ENCODE measurements around the gene GNB2.
A peak's percentile ranks its signal among the peaks of the same experiment; 100 is the strongest.
"Not testable (repeated sequence)": the region's sequence is repeated elsewhere in the genome, so short reads cannot be mapped to it uniquely, and the experiment has no call there.

The GNB2 gene

DNA sequence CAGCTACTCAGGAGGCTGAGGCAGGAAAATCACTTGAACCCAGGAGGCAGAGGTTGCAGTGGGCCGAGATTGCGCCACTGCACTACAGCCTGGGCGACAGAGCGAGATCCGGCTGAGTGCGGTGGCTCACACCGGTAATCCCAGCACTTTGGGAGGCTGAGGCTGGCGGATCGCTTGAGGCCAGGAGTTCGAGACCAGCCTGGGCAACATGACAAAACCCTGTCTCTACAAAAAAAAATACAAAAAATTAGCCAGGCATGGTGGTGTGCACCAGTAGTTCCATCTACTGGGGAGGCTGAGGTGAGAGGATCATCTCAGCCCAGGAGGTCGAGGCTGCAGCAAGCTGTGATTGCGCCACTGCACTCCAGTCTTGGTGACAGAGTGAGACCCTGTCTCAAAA lies 4.4 kb upstream of the GNB2 start:
- H3K27me3 ChIP-seq (ENCODE audit: low read depth, low read length); H3K27ac ChIP-seq (ENCODE audit: low read length); H3K4me1 ChIP-seq (ENCODE audit: control insufficient read depth in 1 of 2, insufficient read depth in 2 of 2, low read length in 2 of 2); H3K9me3 ChIP-seq (ENCODE audit: control insufficient read depth in 1 of 2, low read length in 2 of 2); H3K4me3 ChIP-seq (ENCODE audit: low read depth in 1 of 2, low read length in 2 of 2); H3K36me3 ChIP-seq (ENCODE audit: control insufficient read depth in 1 of 2, insufficient read depth in 2 of 2, low read length in 2 of 2): not testable (repeated sequence)

DNA sequence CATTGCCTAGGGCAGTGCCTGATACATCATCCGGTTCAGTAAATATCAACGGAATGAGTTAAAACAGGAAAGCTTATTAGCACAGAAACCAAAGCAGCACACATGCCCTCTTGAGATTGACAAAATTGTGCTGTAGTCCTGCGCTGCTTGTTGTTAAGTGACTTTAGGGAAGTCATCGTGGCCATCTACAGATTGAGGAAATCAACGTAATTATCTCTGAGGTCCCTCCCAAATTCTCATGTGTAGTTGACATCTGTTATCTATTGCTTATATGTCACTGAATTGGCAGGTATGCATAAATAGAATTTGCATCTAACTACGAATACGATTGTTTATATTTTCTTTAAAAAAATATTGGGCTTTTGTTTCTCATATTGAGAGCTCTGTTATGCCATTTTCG lies 3.5 kb upstream of the GNB2 start:
- H3K4me1 ChIP-seq (ENCODE audit: control insufficient read depth in 1 of 2, insufficient read depth in 2 of 2, low read length in 2 of 2) = no peaks in the 10 kb centered on the region
- H3K27me3 ChIP-seq (ENCODE audit: low read depth, low read length) = no peaks in the 10 kb centered on the region
- H3K36me3 ChIP-seq (ENCODE audit: control insufficient read depth in 1 of 2, insufficient read depth in 2 of 2, low read length in 2 of 2) = no peaks in the 10 kb centered on the region
- no peak overlapping the region for H3K4me3 ChIP-seq (ENCODE audit: low read depth in 1 of 2, low read length in 2 of 2)
- H3K27ac ChIP-seq (ENCODE audit: low read length) = no peak overlapping the region
- H3K9me3 ChIP-seq (ENCODE audit: control insufficient read depth in 1 of 2, low read length in 2 of 2) = no peaks in the 10 kb centered on the region

DNA sequence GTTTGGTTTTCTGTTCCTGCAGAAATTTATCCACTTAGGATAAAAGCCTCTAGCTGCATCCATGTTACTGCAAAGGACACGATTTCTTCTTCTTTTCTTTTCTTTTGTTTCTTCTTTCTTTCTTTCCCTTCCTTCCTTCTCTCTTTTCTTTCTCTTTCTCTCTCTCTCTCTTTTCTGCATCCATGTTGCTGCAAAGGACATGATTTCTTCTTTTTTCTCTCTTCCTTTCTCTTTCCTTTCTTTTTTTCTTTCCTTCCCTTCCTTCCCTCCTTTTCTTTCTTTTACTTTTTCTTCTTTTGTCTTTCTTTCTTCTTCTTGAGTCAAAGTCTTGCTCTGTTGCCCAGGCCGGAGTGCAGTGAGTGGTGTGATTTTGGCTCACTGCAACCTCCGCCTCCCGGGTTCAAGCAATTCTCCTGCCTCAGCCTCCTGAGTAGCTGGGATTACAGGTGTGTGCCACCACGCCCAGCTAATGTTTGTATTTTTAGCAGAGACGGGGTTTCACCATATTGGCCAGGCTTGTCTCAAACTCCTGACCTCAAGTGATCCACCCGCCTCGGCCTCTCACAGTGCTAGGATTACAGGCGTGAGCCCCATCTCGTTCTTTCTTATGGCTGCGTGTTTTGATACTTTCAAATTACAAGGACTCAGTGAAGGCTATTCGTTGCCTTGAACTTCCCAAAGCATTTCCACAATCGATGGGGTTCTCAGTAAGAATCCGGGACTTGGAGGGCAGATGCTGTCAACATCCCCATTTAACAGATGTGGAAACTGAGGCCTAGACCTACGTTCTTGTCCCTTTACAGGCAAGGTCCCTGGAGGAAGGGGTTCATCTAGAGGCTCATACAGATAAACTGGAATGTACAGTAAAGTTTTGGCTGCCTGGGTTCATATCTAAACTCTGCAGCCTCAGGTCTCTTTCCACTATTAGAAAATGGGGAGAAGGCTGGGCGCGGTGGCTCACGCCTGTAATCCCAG lies 1.9 kb upstream of the GNB2 start:
- Histone ChIP-seq H3K4me3 (ENCODE audit: low read depth in 1 of 2, low read length in 2 of 2) (no peak overlapping the region), H3K36me3 (ENCODE audit: control insufficient read depth in 1 of 2, insufficient read depth in 2 of 2, low read length in 2 of 2) (peaks cover 0 to 3% of the 10 kb centered on the region in 2 donors), H3K4me1 (ENCODE audit: control insufficient read depth in 1 of 2, insufficient read depth in 2 of 2, low read length in 2 of 2) (peaks cover 0 to 6% of the 10 kb centered on the region in 2 donors), H3K27me3 (ENCODE audit: low read depth, low read length) (no peaks in the 10 kb centered on the region), H3K9me3 (ENCODE audit: control insufficient read depth in 1 of 2, low read length in 2 of 2) (no peaks in the 10 kb centered on the region), H3K27ac (ENCODE audit: low read length) (no peak overlapping the region)

DNA sequence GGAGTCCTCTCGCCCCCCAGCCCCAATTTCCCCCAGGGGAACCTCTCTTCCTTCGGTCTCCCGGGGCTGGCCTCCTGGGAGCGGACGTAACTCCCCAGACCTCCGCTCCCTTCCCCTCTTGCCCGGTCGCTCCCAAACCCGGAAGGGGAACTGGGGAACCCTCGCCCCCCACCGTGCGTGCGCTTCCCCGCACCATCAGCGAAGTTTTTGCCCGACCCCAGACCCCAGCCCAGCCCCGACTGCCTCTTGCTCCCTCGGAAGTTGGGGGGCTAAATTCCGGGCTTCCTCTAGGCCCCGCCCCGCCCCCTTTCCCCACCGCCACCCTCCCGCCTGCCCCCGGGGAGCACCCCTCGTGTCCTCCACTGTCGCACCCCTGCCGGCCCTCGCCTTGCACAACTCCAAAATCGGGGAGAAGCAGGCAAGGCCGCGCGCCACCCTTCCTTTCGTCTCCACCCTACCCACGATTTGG lies 436 bp downstream of the GNB2 start:
- peak overlapping the region; percentile 73 to 98 for H3K4me3 ChIP-seq (ENCODE audit: low read depth in 1 of 2, low read length in 2 of 2)
- peaks cover 0 to 8% of the 10 kb centered on the region in 2 donors for H3K4me1 ChIP-seq (ENCODE audit: control insufficient read depth in 1 of 2, insufficient read depth in 2 of 2, low read length in 2 of 2)
- no peaks in the 10 kb centered on the region for H3K27me3 ChIP-seq (ENCODE audit: low read depth, low read length)
- H3K9me3 ChIP-seq (ENCODE audit: control insufficient read depth in 1 of 2, low read length in 2 of 2) = no peaks in the 10 kb centered on the region
- H3K27ac ChIP-seq (ENCODE audit: low read length) = peak overlapping the region; percentile 85
- peaks cover 16 to 23% of the 10 kb centered on the region in 2 donors for H3K36me3 ChIP-seq (ENCODE audit: control insufficient read depth in 1 of 2, insufficient read depth in 2 of 2, low read length in 2 of 2)

DNA sequence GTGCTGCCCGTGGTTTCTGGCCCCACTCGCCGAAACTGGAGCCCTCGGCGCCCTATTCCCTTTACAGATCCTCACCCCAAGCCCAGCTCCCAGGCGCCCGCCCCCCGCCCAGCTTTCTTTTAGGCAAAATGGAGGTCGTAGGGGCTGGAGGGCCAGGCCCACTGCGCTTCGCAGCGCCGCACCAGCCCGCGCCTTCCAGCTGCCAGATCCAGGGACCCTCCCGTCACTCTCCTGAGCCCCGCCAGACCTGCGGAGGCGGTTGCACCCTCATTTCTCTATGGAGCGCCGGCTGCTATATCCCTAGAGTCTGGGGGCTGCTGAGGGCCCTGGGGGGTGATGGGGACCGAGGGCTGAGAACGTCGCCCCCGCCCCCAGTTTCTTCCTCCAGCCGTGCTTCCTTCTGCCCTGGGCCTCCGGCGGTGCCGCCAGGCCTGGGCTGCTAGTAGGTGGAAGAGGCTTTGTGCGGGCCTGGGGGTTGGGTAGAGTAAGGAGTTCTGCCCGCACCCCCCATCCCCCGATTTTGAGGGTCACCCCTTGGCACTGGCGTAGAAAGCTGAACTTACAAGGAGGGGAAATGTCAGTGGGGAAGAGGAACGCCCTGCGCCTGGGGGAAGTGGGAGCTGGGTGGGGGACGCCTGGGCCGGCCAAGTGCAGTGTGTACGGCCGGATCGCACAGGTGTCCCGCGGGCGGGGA lies 1.0 kb downstream of the GNB2 start:
- H3K4me1 ChIP-seq (ENCODE audit: control insufficient read depth in 1 of 2, insufficient read depth in 2 of 2, low read length in 2 of 2) = peaks cover 0 to 11% of the 10 kb centered on the region in 2 donors

DNA sequence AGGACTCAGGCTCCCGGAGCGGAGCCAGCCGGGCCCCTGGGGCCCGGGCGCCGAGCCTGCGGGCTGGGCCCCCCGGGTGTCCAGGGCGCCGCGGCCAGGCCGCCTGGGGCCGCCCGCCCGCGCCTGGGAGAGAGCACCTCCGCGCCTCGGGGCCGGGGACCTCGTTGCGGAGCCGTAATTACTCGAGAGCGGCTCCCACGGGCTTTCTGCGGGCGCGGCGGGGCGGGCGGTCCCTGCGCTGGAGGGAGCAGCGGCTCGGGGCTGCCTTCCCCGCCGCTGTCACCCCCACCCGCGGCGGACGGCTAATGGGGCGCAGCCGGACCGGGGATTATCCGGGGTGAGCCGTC lies 1.5 kb downstream of the GNB2 start:
- Histone ChIP-seq H3K4me1 (ENCODE audit: control insufficient read depth in 1 of 2, insufficient read depth in 2 of 2, low read length in 2 of 2) (peaks cover 0 to 16% of the 10 kb centered on the region in 2 donors), H3K27ac (ENCODE audit: low read length) (no peak overlapping the region)

More for the DNA sequence above, 1.0 kb downstream of the GNB2 start:
- Histone ChIP-seq H3K36me3 (ENCODE audit: control insufficient read depth in 1 of 2, insufficient read depth in 2 of 2, low read length in 2 of 2) (peaks cover 20 to 29% of the 10 kb centered on the region in 2 donors), H3K4me3 (ENCODE audit: low read depth in 1 of 2, low read length in 2 of 2) (peak overlapping the region; percentile 73 to 98), H3K27me3 (ENCODE audit: low read depth, low read length) (no peaks in the 10 kb centered on the region), H3K27ac (ENCODE audit: low read length) (peak overlapping the region; percentile 85), H3K9me3 (ENCODE audit: control insufficient read depth in 1 of 2, low read length in 2 of 2) (no peaks in the 10 kb centered on the region)

DNA sequence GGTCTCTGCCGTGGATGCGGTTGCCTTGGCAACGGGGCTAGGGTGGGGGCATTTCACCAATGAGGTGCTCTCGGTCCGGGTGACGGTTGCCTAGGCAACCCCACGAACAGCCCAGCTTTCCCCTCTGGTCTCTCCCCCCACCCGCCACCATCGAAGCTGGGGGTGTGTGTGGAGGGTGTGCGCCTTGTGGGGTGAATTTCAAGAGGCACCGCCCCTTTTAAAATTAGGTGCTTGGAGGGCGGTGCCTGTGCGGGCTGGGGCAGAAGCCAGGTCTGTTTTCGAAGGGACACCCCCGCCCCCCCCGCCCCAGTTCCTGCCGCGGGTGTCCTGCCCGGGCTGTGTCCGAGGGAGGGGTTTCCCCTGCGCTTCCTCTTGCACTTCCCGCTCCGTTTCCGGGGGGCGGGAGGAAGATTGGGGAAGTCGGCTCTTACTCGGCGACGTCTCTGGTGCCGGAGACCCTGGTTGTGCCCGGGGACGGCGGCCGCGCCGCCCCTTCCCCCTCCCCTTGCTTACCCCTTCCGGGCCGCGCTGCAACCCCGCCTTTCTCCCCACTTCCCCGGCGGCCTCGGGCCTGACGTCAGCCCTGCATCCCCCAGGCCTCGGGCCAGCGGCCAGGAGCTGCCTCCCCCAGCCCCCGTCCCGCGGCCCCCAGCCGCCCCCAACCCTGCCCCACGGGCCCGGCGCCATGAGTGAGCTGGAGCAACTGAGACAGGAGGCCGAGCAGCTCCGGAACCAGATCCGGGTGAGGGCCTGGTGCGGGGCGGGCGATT lies 2.2 kb downstream of the GNB2 start:
- H3K36me3 ChIP-seq (ENCODE audit: control insufficient read depth in 1 of 2, insufficient read depth in 2 of 2, low read length in 2 of 2) = peaks cover 22 to 33% of the 10 kb centered on the region in 2 donors
- no peaks in the 10 kb centered on the region for H3K9me3 ChIP-seq (ENCODE audit: control insufficient read depth in 1 of 2, low read length in 2 of 2)
- H3K4me3 ChIP-seq (ENCODE audit: low read depth in 1 of 2, low read length in 2 of 2) = peak overlapping the region; percentile 53 to 98
- peak overlapping the region; percentile 8 for H3K27ac ChIP-seq (ENCODE audit: low read length)
- no peaks in the 10 kb centered on the region for H3K27me3 ChIP-seq (ENCODE audit: low read depth, low read length)
- H3K4me1 ChIP-seq (ENCODE audit: control insufficient read depth in 1 of 2, insufficient read depth in 2 of 2, low read length in 2 of 2) = peaks cover 0 to 17% of the 10 kb centered on the region in 2 donors

More for the DNA sequence above, 1.5 kb downstream of the GNB2 start:
- Histone ChIP-seq H3K27me3 (ENCODE audit: low read depth, low read length) (no peaks in the 10 kb centered on the region), H3K4me3 (ENCODE audit: low read depth in 1 of 2, low read length in 2 of 2) (peak overlapping the region; percentile 73 to 98), H3K36me3 (ENCODE audit: control insufficient read depth in 1 of 2, insufficient read depth in 2 of 2, low read length in 2 of 2) (peaks cover 22 to 33% of the 10 kb centered on the region in 2 donors), H3K9me3 (ENCODE audit: control insufficient read depth in 1 of 2, low read length in 2 of 2) (no peaks in the 10 kb centered on the region)

DNA sequence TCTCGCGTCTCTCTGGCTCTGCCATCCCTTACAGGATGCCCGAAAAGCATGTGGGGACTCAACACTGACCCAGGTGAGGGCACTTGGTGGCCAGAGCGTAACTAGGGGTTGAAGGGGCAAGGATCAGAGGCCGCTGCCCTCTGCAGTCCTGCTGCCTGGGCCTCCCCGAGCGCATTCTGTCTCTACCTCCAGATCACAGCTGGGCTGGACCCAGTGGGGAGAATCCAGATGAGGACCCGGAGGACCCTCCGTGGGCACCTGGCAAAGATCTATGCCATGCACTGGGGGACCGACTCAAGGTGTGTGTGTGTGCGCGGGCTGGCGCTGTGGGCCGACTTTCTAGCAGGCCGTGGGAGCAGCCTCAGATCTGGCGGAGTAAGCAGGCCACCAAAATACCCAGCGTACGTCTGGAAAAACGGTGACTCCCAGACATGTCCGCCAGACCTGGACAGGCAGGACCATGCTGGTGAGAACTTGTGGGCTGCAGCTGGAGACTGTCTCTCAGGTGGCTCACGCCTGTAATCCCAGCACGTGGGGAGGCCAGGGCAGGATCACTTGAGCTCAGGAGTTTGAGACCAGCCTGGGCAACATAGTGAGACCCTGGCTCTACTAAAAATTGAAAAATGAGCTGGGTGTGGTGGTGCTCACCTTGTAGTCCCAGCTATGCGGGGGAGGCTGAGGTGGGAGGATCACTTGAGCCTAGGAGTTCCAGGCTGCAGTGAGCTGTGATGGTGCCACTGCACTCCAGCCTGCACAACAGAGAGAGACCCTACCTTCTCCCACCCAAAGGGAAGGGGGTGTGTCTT lies 3.2 kb downstream of the GNB2 start:
- H3K27me3 ChIP-seq (ENCODE audit: low read depth, low read length) = no peaks in the 10 kb centered on the region
- H3K4me3 ChIP-seq (ENCODE audit: low read depth in 1 of 2, low read length in 2 of 2) = peak overlapping the region in 1 of 2 donors; percentile 98
- no peaks in the 10 kb centered on the region for H3K9me3 ChIP-seq (ENCODE audit: control insufficient read depth in 1 of 2, low read length in 2 of 2)
- H3K27ac ChIP-seq (ENCODE audit: low read length) = peak overlapping the region; percentile 8
- peaks cover 22 to 41% of the 10 kb centered on the region in 2 donors for H3K36me3 ChIP-seq (ENCODE audit: control insufficient read depth in 1 of 2, insufficient read depth in 2 of 2, low read length in 2 of 2)
- H3K4me1 ChIP-seq (ENCODE audit: control insufficient read depth in 1 of 2, insufficient read depth in 2 of 2, low read length in 2 of 2) = peaks cover 0 to 17% of the 10 kb centered on the region in 2 donors

DNA sequence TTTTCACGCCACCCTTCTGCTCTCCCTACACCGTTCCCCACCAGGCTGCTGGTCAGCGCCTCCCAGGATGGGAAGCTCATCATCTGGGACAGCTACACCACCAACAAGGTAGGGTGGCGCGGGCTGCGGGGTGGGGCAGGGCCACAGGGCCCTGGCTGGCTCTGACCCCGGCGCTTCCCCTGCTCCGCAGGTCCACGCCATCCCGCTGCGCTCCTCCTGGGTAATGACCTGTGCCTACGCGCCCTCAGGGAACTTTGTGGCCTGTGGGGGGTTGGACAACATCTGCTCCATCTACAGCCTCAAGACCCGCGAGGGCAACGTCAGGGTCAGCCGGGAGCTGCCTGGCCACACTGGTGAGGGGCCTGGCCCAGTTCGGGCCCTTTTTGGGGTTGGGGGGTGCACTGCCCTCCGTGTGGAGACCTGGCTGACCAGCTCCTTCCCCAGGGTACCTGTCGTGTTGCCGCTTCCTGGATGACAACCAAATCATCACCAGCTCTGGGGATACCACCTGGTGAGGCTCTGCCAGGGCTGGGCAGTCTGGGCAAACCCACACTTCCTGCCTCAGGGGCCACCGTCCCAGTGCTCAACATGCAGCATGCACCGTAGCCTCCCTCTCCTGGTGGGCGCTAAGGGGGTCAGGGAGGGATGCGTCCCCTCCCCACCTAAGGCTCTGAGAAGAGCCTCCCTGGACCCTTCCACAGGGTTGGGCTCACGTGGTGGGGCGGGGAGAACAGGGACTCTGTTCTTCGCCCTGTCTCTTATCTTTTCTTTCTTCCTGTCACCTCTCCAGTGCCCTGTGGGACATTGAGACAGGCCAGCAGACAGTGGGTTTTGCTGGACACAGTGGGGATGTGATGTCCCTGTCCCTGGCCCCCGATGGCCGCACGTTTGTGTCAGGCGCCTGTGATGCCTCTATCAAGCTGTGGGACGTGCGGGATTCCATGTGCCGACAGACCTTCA lies 4.0 kb downstream of the GNB2 start:
- Histone ChIP-seq H3K9me3 (ENCODE audit: control insufficient read depth in 1 of 2, low read length in 2 of 2) (no peaks in the 10 kb centered on the region), H3K27ac (ENCODE audit: low read length) (no peak overlapping the region), H3K4me1 (ENCODE audit: control insufficient read depth in 1 of 2, insufficient read depth in 2 of 2, low read length in 2 of 2) (peaks cover 0 to 17% of the 10 kb centered on the region in 2 donors), H3K4me3 (ENCODE audit: low read depth in 1 of 2, low read length in 2 of 2) (no peak overlapping the region), H3K27me3 (ENCODE audit: low read depth, low read length) (no peaks in the 10 kb centered on the region), H3K36me3 (ENCODE audit: control insufficient read depth in 1 of 2, insufficient read depth in 2 of 2, low read length in 2 of 2) (peaks cover 26 to 50% of the 10 kb centered on the region in 2 donors)
